Fibroblast of mammary gland (primary cell): Measurements from ENCODE around the gene VPS41.

Experiments used
- DNase-seq: peaks from one replicate; pipeline ENCODE4 v3.0.0-alpha.2; 2010; ENCODE audit warnings: low read depth
- H3K4me3 ChIP-seq: 2 replicates; pipeline ENCODE4 v1.5.1; 2011; ENCODE audit warnings: low read depth, mild to moderate bottlenecking, low read length, moderate library complexity; ENCODE audit not compliant: control insufficient read depth
- TF ChIP-seq, protein P1 (sequence below): conservative IDR thresholded peaks from 2 replicates; pipeline ENCODE4 v1.5.1; 2011; ENCODE audit warnings: low read depth, low read length, inconsistent platforms; ENCODE audit not compliant: control insufficient read depth, insufficient read depth

The VPS41 gene

DNA sequence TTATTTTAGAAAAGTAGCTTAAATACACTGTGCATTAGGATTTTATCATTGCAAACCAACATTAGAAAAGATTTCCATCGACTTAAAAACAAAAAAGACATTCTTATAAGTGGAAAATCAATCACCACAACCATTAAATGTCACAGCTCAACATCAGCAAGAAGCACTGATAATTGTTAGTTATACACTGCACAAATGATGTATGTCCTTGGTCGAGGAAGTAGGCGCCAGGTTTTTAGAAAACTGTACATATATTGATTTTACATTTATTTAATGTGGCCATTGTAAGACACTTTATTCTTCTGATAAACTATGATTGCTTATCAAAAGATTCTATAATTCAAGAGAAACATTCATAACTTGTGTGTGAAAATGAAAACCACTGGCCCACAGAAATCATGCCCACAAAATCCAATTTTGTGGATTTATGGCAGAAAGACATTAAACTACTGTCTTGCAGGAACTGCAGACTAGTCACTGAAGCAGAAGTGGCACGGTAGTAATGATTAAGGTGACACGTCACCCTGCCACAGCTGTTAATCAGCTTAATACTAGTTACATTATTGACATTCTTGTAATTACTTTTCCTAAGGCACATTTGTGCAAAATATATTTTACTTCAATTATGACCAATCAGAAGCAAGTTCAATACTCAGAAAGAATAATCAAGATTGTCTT is 79.4 kb downstream of the VPS41 start:
- DNase-seq: no peak
- TF ChIP-seq, protein P1, sequence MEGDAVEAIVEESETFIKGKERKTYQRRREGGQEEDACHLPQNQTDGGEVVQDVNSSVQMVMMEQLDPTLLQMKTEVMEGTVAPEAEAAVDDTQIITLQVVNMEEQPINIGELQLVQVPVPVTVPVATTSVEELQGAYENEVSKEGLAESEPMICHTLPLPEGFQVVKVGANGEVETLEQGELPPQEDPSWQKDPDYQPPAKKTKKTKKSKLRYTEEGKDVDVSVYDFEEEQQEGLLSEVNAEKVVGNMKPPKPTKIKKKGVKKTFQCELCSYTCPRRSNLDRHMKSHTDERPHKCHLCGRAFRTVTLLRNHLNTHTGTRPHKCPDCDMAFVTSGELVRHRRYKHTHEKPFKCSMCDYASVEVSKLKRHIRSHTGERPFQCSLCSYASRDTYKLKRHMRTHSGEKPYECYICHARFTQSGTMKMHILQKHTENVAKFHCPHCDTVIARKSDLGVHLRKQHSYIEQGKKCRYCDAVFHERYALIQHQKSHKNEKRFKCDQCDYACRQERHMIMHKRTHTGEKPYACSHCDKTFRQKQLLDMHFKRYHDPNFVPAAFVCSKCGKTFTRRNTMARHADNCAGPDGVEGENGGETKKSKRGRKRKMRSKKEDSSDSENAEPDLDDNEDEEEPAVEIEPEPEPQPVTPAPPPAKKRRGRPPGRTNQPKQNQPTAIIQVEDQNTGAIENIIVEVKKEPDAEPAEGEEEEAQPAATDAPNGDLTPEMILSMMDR: no peak
- no peak overlapping the region for H3K4me3 ChIP-seq

DNA sequence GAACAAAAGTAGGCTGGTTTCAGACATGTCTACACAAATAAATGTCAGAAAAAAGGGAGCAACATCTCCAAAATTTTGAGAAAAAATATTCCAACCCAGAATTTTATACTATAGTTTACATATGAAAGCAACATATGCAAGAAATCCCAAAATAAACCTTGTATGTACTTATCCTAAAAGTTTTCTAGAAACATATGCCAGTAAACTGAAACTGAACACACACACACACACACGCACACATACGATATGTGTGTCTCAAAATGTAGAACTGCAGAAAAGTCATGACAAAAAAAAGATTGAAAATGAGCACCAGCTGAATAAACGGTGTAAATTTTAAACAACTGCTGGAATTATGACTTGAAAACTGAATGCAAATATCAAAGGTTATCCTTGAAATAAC is 81.0 kb downstream of the VPS41 start:
- no peak overlapping the region for H3K4me3 ChIP-seq
- TF ChIP-seq, protein P1: no peak
- DNase-seq: no peak

GRCh38 chr7:38825721-38826440 is 83.1 kb downstream of the VPS41 start:
- H3K4me3 ChIP-seq: no peak overlapping the region
- TF ChIP-seq, protein P1: no peak
- peak; percentile 30 for DNase-seq

DNA sequence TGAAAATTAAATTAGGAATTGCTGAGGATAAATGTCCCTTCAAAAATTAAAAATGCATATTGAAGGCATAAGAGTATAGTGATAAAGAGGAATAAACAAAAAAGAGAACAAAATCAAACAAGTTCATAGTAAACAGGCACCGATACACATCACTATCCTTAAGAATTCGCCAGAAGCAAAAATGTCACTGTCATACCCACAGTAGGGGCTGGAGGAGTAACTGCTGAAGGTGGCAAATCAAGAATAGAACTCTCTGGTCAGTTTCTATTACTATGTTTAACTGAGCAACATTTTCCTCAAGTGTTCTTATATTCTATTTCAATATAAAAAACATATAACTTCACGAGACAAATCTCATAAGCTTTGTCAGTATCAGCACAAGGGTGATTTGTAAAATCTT is 84.0 kb downstream of the VPS41 start:
- no peak overlapping the region for H3K4me3 ChIP-seq
- TF ChIP-seq, protein P1: no peak
- no peak for DNase-seq

- DNase-seq: peak; percentile 4
- H3K4me3 ChIP-seq: no peak overlapping the region
- TF ChIP-seq, protein P1: no peak
These were observed 86.4 kb downstream of the VPS41 start for GRCh38 chr7:38822549-38822948.

DNA sequence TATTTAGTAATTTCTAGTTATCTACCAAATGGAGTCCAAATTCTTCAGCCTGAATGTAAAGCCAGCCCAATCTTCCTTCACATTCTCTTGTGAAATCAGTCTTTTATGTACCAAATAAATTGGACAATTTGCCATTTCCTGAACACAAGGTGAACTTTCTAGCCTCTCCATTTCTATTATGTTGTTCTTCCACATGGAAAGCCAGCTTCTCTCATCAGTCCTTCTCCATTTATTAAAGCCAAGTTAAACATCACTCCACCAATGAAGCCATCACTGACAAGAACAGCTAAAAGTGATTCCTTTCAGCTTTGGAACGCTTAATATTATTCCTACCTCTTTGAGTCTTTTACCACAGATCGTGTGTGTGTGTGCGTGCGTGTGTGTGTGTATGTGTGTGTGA is 88.4 kb downstream of the VPS41 start:
- DNase-seq: no peak
- TF ChIP-seq, protein P1: no peak
- no peak overlapping the region for H3K4me3 ChIP-seq

- DNase-seq: no peak
- TF ChIP-seq, protein P1: no peak
- no peak overlapping the region for H3K4me3 ChIP-seq
These were observed 89.5 kb downstream of the VPS41 start for GRCh38 chr7:38819463-38819862.
